ENCODE results near the gene CTSH.

Gene CTSH

DNA sequence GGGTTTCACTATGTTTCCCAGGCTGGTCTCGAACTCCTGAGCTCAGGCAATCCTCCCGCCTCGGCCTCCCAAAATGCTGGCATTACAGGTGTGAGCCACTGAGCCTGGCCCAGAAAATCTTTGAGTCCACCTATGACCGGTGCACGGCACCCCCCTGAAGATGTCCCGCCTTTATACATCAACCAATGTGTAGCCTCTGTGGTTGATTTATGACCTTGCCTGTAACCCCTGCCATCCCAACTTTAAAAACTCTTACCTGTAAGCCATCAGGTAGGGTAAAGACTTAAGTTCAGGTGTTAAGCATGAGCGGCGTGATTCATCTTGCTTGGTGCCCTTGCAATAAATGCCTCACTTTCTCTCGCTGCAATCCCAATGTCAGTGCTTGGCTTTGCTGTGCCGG, 14.5 kb upstream of the CTSH start:
- no peak for DNase-seq (ENCODE audit: extremely low read depth, low read depth)
- TF ChIP-seq, protein P1, sequence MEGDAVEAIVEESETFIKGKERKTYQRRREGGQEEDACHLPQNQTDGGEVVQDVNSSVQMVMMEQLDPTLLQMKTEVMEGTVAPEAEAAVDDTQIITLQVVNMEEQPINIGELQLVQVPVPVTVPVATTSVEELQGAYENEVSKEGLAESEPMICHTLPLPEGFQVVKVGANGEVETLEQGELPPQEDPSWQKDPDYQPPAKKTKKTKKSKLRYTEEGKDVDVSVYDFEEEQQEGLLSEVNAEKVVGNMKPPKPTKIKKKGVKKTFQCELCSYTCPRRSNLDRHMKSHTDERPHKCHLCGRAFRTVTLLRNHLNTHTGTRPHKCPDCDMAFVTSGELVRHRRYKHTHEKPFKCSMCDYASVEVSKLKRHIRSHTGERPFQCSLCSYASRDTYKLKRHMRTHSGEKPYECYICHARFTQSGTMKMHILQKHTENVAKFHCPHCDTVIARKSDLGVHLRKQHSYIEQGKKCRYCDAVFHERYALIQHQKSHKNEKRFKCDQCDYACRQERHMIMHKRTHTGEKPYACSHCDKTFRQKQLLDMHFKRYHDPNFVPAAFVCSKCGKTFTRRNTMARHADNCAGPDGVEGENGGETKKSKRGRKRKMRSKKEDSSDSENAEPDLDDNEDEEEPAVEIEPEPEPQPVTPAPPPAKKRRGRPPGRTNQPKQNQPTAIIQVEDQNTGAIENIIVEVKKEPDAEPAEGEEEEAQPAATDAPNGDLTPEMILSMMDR (IDR thresholded peaks at IDR 0.05; ENCODE audit: low read depth, low read length) = no peak

DNA sequence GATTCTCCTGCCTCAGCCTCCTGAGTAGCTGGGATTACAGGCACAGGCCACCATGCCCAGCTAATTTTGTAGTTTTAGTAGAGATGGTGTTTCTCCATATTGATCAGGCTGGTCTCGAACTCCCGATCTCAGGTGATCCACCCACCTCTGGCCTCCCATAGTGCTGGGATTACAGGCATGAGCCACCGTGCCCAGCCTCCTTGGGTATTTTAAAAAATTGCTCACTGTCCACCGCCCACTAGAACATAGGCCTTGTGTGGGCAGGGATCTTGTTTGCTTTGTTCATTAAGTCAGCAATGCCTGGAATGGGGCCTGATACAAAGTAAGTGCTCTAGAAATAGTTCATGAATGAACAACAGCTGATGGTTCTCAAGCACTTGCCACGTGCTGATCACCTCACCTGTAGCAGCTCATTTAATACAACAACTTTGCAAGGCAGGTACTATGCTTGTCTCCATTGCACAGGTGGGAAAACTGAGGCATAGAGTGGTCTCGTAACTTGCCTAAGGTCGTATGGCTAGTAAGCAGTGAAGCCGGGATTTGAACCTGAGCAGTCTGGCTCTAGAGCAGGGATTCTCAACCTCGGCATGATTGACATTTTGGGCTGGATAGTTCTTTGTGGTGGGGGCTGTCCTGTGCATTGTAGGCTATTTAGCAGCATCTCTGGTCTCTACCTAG, 12.7 kb upstream of the CTSH start:
- no peak for DNase-seq (ENCODE audit: extremely low read depth, low read depth)
- TF ChIP-seq, protein P1 (IDR thresholded peaks at IDR 0.05; ENCODE audit: low read depth, low read length) = no peak

DNA sequence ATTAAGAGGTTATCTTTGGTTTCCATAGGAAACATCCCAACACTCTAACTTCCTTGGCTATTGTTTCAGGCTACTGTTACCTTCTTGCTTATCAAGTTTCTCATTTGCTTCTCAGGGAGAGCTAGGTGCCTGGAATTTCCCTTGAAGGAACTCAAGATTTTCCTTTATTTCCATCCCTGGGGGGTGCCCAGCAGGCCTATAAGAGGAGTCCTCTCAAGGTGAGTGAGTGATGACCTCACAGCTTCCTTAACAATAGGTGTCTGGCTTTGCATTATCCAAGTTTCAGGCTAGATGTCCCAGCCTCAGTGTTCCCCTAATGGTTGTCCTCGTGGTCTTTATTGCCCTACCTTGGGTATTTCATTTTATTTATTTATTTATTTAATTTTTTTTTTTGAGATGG, 12.1 kb upstream of the CTSH start:
- no peak for DNase-seq (ENCODE audit: extremely low read depth, low read depth)
- TF ChIP-seq, protein P1 (IDR thresholded peaks at IDR 0.05; ENCODE audit: low read depth, low read length) = no peak

DNA sequence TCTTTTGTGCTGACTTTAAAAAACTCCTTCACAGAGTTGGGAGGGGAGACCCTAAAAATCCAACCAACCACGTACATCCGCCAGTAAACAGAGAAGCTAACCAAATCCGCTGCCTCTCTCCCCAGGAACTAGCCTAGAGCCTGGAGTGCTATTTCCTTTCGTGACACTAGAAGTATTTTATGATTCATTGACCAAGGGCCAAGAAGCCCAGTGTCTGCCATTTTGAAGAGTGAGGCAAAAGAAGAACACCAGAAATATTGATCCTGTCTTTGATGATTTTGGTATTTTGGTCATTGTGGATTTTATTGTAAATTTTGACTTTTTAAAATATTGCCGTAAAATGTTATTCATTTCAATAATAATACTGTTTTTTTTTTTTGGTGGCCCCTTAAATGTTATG, 10.5 kb upstream of the CTSH start:
- TF ChIP-seq, protein P1 (IDR thresholded peaks at IDR 0.05; ENCODE audit: low read depth, low read length) = no peak
- no peak for DNase-seq (ENCODE audit: extremely low read depth, low read depth)

DNA sequence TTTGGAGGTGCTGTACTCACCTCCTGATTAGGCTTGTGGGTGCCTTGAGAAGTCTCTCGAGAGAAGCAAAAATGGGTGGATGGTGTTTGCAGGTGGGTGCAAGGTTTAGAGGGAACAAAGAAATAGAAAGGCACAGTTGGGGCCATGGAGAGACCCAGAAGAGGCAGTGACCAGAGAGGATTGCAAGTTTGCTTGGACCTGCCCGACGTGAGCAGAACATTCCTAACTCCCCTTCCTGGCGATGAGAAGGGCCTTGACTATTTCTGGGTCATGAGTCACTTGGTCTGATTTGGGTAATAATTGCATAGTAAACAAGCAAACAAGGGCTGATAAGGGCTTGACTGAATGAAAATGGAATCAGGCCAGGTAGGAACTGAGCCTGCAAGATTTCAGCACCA, 7.0 kb upstream of the CTSH start:
- TF ChIP-seq, protein P1 (IDR thresholded peaks at IDR 0.05; ENCODE audit: low read depth, low read length) = no peak
- no peak for DNase-seq (ENCODE audit: extremely low read depth, low read depth)

DNA sequence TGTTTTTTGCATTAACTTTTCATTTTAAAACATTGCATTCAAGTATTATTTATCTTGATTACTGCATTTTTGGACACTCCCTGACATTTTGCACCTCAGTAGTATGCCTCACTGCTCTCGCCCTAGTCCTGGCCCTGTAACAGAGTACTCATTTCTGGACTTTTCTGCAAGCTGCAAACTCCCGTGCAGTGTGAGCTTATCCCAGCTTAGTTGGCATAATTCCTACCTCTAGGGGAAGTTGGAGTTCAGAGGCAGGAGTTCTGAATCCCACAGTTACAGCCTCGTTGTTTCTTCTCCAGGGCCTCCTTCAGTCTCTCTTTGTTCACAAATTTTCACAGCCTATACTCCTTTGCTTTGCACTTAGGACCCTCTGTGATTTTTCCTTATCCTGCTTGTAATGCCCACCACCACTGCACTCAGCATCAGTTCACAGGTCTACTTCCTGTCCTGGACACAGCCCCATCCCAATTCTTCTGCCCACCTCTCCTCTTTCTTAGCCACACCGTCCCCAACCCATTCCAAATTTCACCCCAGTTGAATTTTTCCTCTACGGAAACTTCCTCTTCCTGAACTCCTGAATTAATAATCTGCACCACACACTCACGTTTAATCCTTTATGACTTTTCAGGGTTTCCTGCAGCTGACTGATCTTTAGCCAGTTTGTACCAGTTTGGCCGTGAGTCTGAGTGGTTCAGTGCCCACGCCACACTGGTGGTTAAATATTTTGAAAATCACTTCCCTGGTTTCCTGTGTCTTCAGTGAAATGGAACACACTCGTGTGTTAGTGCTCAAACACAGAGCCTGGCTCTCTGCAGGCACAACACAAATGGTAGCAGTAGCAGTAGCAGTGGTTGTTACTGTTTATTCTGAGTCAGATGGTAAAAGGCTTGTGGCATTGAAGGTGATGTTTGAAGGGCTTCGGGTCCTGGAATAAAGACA, 6.3 kb upstream of the CTSH start:
- TF ChIP-seq, protein P1 (IDR thresholded peaks at IDR 0.05; ENCODE audit: low read depth, low read length) = peak; percentile 40
- DNase-seq (ENCODE audit: extremely low read depth, low read depth) = no peak

DNA sequence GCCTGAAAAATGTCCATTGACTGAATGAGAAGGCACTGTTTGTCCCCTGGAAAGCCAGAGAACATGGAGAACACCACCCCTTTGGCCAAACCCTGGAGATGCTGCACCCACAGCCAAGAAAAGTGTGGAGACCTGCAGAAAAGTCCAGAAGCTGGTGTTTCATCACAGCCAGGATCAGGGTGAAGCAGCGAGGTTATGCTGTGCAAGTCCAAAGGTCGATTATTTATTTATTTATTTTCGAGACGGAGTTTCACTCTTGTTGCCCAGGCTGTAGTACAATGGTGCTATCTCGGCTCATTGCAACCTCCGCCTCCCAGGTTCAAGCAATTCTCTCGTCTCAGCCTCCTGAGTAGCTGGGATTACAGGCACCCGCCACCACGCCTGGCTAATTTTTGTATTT, 5.5 kb upstream of the CTSH start:
- TF ChIP-seq, protein P1 (IDR thresholded peaks at IDR 0.05; ENCODE audit: low read depth, low read length) = no peak
- no peak for DNase-seq (ENCODE audit: extremely low read depth, low read depth)
